Neural cell (in vitro differentiated cells): ENCODE measurements around the gene B4GALT4. TPM values are rescaled to one million over a fixed set of nuclear protein-coding genes. Genes with fewer than 3 reads are reported as not detected.

ENCODE experiments used
- H2AFZ ChIP-seq: fragments of 200-600, 300-800 bp; sonication (generic), shearing (Covaris generic); 2 replicates; pipeline ENCODE4 v1.6.0; 2014; ENCODE audit warnings: low read depth, mild to moderate bottlenecking, antibody characterized with exemption, low read length, moderate library complexity
- H3F3A ChIP-seq: fragments of 200-600 bp; shearing (Covaris generic); 2 replicates; pipeline ENCODE4 v1.6.1; 2016; ENCODE audit warnings: mild to moderate bottlenecking, moderate library complexity, mixed read lengths, antibody characterized with exemption, low read length; ENCODE audit not compliant: insufficient read depth, poor library complexity, severe bottlenecking
- H3K27ac ChIP-seq: fragments of 200-600, 300-800 bp; sonication (generic), shearing (Covaris generic); 2 replicates; pipeline ENCODE4 v1.5.1; 2014; ENCODE audit warnings: mild to moderate bottlenecking, low read length, moderate library complexity
- H3K27me3 ChIP-seq: fragments of 300-800, 200-600 bp; sonication (generic), shearing (Covaris generic); 2 replicates; pipeline ENCODE4 v1.6.0; 2014; ENCODE audit warnings: mild to moderate bottlenecking, low read depth, low read length, moderate library complexity; ENCODE audit not compliant: insufficient read depth
- H3K36me3 ChIP-seq: fragments of 300-800, 200-600 bp; sonication (generic), shearing (Covaris generic); 2 replicates; pipeline ENCODE4 v1.5.1; 2014; ENCODE audit warnings: mild to moderate bottlenecking, antibody characterized with exemption, low read length, moderate library complexity; ENCODE audit not compliant: insufficient read depth
- H3K4me2 ChIP-seq: fragments of 300-800, 200-600 bp; sonication (generic), shearing (Covaris generic); 2 replicates; pipeline ENCODE4 v1.6.0; 2014; ENCODE audit warnings: mild to moderate bottlenecking, low read length
- H3K4me3 ChIP-seq: fragments of 300-800, 200-600 bp; sonication (generic), shearing (Covaris generic); 2 replicates; pipeline ENCODE4 v1.5.1; 2014; ENCODE audit warnings: mild to moderate bottlenecking, low read length, moderate library complexity
- H3K79me2 ChIP-seq: fragments of 200-600 bp; shearing (Covaris generic); replicated peaks from 2 replicates; pipeline ENCODE4 v1.6.0; 2014; ENCODE audit warnings: mild to moderate bottlenecking, low read length, moderate library complexity; ENCODE audit not compliant: insufficient read depth
- H3K9ac ChIP-seq: fragments of 300-800, 200-600 bp; sonication (generic), shearing (Covaris generic); 2 replicates; pipeline ENCODE4 v1.6.1; 2016; ENCODE audit warnings: mild to moderate bottlenecking, low read length, mixed read lengths
- H3K9me2 ChIP-seq: fragments of 200-600 bp; shearing (Covaris generic); 2 replicates; pipeline ENCODE4 v1.6.1; 2016; ENCODE audit warnings: mild to moderate bottlenecking, low read length, mixed read lengths; ENCODE audit not compliant: insufficient read depth
- H3K9me3 ChIP-seq: fragments of 200-600, 300-800 bp; sonication (generic), shearing (Covaris generic); 2 replicates; pipeline ENCODE4 v1.6.1; 2016; ENCODE audit warnings: mild to moderate bottlenecking, mixed run types, low read length, moderate library complexity, mixed read lengths
- H4K20me1 ChIP-seq: fragments of 200-600 bp; shearing (Covaris generic); 2 replicates; pipeline ENCODE4 v1.6.1; 2016; ENCODE audit warnings: mild to moderate bottlenecking, mixed run types; ENCODE audit not compliant: insufficient read depth
- EP300 ChIP-seq: fragments of 450-650 bp; conservative IDR thresholded peaks from 2 replicates; pipeline ENCODE4 v1.6.1; 2014; ENCODE audit warnings: antibody characterized with exemption, mild to moderate bottlenecking, moderate library complexity; ENCODE audit not compliant: poor library complexity, severe bottlenecking
- EZH2 ChIP-seq: fragments of 200-600, 300-800 bp; shearing (Covaris generic), sonication (generic); IDR thresholded peaks from 2 replicates; pipeline ENCODE4 v1.6.1; 2014; ENCODE audit warnings: antibody characterized with exemption, low read length, borderline replicate concordance, mild to moderate bottlenecking; ENCODE audit not compliant: insufficient read depth, poor library complexity, severe bottlenecking
- MXI1 ChIP-seq: fragments of 450-650 bp; conservative IDR thresholded peaks from 2 replicates; pipeline ENCODE4 v1.6.1; 2014; ENCODE audit warnings: antibody characterized with exemption, mild to moderate bottlenecking; ENCODE audit not compliant: poor library complexity, severe bottlenecking
- POLR2AphosphoS5 ChIP-seq: IDR thresholded peaks from 2 replicates; pipeline ENCODE4 v1.6.1; 2012
- RAD21 ChIP-seq: fragments of 450-650 bp; conservative IDR thresholded peaks from 2 replicates; pipeline ENCODE4 v1.6.1; 2014; ENCODE audit warnings: antibody characterized with exemption, mild to moderate bottlenecking, moderate library complexity
- SMC3 ChIP-seq: fragments of 450-650 bp; conservative IDR thresholded peaks from 2 replicates; pipeline ENCODE4 v1.6.1; 2014; ENCODE audit warnings: antibody characterized with exemption, mild to moderate bottlenecking, moderate library complexity; ENCODE audit not compliant: poor library complexity
- TAF1 ChIP-seq: IDR thresholded peaks from 2 replicates; pipeline ENCODE4 v1.6.1; 2012; ENCODE audit warnings: low read depth
- polyA plus RNA-seq: library from polyadenylated mRNA; depleted of rRNA; stranded (reverse); fragments of >200 nt; gene quantifications from 2 replicates; pipeline ENCODE4 v1.2.3, GENCODE V29; 2014
- TF ChIP-seq, protein P1 (sequence below): IDR thresholded peaks from 2 replicates; pipeline ENCODE4 v1.6.1; 2012; ENCODE audit warnings: borderline replicate concordance
- TF ChIP-seq, protein P2 (sequence below): fragments of 450-650 bp; IDR thresholded peaks from 2 replicates; pipeline ENCODE4 v1.5.1; 2014; ENCODE audit warnings: antibody characterized with exemption, mild to moderate bottlenecking, moderate library complexity; ENCODE audit not compliant: poor library complexity, severe bottlenecking

Gene B4GALT4
- polyA plus RNA-seq, 1 donor from 2014 or later, result 11.8 TPM

DNA sequence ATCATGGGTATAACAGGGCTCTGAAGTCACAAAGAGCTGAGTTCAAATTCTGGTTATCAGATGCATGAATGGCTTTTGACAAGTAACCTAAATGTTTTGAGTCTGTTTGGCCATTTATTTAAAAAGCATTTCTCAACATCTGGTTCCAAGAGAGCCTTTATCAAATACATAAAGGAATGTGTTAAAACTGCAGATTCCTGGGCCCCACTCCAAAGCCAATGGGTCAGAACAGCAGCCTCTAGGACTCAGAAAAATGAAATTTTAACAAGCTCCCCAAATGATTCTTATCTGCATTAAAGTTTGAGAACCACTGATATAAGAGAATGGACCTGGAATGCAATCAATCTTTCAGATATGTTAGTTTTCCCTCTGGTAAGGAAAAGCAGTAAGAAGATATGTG, 3.4 kb downstream of the B4GALT4 start:
- Histone ChIP-seq H3K9ac (no peak overlapping the region), H3K9me2 (no peaks in the 10 kb centered on the region), H3K36me3 (no peaks in the 10 kb centered on the region), H3K27ac (no peak overlapping the region), H2AFZ (no peak overlapping the region), H3K4me2 (no peak overlapping the region), H3K79me2 (no peaks in the 10 kb centered on the region), H3K4me3 (no peak overlapping the region), H3K27me3 (no peaks in the 10 kb centered on the region), H4K20me1 (no peaks in the 10 kb centered on the region), H3F3A (no peaks in the 10 kb centered on the region), H3K9me3 (no peaks in the 10 kb centered on the region)
- TF ChIP-seq POLR2AphosphoS5, result no peak
- TF ChIP-seq, protein P1, sequence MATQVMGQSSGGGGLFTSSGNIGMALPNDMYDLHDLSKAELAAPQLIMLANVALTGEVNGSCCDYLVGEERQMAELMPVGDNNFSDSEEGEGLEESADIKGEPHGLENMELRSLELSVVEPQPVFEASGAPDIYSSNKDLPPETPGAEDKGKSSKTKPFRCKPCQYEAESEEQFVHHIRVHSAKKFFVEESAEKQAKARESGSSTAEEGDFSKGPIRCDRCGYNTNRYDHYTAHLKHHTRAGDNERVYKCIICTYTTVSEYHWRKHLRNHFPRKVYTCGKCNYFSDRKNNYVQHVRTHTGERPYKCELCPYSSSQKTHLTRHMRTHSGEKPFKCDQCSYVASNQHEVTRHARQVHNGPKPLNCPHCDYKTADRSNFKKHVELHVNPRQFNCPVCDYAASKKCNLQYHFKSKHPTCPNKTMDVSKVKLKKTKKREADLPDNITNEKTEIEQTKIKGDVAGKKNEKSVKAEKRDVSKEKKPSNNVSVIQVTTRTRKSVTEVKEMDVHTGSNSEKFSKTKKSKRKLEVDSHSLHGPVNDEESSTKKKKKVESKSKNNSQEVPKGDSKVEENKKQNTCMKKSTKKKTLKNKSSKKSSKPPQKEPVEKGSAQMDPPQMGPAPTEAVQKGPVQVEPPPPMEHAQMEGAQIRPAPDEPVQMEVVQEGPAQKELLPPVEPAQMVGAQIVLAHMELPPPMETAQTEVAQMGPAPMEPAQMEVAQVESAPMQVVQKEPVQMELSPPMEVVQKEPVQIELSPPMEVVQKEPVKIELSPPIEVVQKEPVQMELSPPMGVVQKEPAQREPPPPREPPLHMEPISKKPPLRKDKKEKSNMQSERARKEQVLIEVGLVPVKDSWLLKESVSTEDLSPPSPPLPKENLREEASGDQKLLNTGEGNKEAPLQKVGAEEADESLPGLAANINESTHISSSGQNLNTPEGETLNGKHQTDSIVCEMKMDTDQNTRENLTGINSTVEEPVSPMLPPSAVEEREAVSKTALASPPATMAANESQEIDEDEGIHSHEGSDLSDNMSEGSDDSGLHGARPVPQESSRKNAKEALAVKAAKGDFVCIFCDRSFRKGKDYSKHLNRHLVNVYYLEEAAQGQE, result no peak
- TF ChIP-seq, protein P2, sequence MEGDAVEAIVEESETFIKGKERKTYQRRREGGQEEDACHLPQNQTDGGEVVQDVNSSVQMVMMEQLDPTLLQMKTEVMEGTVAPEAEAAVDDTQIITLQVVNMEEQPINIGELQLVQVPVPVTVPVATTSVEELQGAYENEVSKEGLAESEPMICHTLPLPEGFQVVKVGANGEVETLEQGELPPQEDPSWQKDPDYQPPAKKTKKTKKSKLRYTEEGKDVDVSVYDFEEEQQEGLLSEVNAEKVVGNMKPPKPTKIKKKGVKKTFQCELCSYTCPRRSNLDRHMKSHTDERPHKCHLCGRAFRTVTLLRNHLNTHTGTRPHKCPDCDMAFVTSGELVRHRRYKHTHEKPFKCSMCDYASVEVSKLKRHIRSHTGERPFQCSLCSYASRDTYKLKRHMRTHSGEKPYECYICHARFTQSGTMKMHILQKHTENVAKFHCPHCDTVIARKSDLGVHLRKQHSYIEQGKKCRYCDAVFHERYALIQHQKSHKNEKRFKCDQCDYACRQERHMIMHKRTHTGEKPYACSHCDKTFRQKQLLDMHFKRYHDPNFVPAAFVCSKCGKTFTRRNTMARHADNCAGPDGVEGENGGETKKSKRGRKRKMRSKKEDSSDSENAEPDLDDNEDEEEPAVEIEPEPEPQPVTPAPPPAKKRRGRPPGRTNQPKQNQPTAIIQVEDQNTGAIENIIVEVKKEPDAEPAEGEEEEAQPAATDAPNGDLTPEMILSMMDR, result no peak
- TF ChIP-seq TAF1, result no peak
- no peak for TF ChIP-seq RAD21
- TF ChIP-seq MXI1, result no peak
- no peak for TF ChIP-seq EZH2
- TF ChIP-seq EP300, result no peak
- no peak for TF ChIP-seq SMC3

DNA sequence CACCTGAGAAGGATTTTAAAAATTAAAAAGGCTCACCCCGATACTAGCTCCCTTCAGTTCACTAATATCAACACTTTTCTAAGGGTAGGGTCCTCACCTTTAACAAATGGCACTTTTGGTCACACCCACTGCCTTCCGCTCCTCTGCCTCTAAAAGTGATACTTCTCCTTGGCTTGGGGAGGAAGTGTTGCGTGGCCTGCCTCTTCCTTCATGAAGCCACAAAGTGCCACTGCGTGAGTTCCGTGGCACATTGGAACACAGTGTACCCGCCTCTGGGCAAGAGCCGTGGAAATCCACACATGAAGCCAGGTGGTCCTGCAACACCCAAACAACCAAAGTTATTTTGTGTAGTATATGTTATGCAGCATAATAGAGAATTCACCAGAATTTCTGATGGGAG, 3.9 kb downstream of the B4GALT4 start:
- Histone ChIP-seq H3K36me3 (no peaks in the 10 kb centered on the region), H3K79me2 (no peaks in the 10 kb centered on the region), H3K27ac (no peak overlapping the region), H3K27me3 (no peaks in the 10 kb centered on the region), H3K9me2 (no peaks in the 10 kb centered on the region), H2AFZ (no peak overlapping the region), H3F3A (no peaks in the 10 kb centered on the region), H3K9me3 (no peaks in the 10 kb centered on the region), H4K20me1 (no peaks in the 10 kb centered on the region), H3K9ac (no peak overlapping the region), H3K4me3 (no peak overlapping the region), H3K4me2 (no peak overlapping the region)
- TF ChIP-seq, protein P2, result no peak
- TF ChIP-seq TAF1, result no peak
- TF ChIP-seq SMC3, result no peak
- TF ChIP-seq EZH2, result no peak
- no peak for TF ChIP-seq MXI1
- TF ChIP-seq, protein P1, result no peak
- no peak for TF ChIP-seq EP300
- no peak for TF ChIP-seq POLR2AphosphoS5
- no peak for TF ChIP-seq RAD21
